ENCODE results near the gene HEXIM2.
"Not testable (repeated sequence)": the region's sequence is repeated elsewhere in the genome, so short reads cannot be mapped to it uniquely, and the experiment has no call there.

HEXIM2 gene, protein sequence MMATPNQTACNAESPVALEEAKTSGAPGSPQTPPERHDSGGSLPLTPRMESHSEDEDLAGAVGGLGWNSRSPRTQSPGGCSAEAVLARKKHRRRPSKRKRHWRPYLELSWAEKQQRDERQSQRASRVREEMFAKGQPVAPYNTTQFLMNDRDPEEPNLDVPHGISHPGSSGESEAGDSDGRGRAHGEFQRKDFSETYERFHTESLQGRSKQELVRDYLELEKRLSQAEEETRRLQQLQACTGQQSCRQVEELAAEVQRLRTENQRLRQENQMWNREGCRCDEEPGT

DNA sequence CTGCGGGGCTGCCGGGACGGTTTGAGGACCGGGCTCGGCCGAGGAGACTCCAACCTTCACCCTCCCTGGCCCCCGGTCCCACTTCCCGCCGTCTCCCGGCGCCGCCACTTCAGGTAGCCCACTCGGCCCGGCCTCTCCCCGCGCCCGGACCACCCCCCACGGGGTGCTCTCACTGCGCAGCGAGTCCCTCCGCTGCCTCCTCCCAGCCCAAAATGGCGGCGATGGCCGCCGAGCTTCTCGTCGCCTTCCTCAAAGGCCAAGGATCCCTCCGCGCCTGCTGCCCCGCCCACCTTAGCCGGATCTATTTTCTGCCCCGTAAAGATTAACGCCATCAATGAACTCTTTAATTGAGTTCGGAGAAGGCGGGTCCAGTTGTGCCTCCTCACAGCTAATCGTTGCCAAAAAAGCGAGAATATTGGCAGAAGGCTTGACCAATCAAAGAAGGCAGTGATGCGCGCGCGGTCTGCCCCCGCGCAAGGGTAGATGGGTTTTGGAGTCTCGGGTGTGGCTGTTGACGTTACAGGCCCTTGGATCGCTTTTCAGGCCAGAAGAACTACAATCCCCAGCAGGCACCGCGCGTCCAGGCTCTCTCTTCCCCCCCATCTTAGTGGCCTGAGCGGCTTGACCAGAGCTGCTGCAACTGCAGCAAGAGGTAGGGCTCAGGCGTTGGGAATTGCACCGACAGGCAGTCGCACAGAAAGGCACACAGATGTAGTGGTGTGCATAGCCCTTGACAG is at the start of gene HEXIM2:
Gene HEXIM2 (plus strand): TSS at position 588 of the 737 bp plus-strand sequence. CDS start 919 bp downstream, outside the sequence.
- DNase-seq (ENCODE audit: extremely low read depth in 1 of 2, low read depth in 1 of 2): peak; percentile 89 to 97

DNA sequence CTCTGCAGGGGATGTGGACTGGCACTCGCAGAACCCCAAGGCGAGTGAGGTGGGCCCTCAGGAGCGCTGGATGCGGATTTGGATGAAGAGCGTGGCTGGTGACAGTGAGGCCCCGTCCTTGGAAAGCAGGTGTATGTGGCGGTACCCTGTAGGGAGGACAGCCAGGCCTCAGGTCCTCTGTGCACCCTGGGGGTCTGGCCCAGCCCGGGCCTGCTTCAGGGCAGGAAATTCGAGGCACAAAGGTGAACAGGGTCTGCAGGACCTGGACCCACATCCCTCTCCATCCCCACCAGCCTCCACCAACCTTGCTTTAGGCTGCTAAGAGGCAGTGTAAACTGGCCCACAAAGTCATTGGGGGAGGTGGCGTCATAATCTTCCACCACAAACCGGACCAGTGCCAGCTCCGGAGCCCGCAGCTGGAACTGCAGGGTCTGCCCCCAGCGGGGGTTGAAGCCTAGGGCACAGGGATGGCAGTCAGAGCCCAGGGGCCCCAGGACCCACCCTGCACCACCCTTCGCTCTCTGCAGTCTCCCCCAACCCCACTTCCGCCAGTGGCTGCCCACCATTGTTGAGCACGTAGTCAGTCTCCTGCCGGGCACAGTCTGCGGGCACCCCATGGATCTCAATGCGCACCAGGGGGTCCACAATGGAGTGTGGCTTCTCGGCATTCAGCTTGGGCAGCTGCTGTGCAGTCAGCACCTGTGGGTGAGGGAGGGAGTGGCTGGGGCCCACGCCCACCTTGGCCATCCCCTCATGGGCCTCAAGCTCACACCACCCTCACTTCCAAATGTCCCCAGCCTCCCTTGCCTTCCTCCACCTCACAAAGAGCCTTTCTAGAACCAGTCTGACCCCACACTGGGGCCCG is 48.9 kb upstream of the HEXIM2 start:
- DNase-seq (ENCODE audit: extremely low read depth in 1 of 2, low read depth in 1 of 2): no peak

DNA sequence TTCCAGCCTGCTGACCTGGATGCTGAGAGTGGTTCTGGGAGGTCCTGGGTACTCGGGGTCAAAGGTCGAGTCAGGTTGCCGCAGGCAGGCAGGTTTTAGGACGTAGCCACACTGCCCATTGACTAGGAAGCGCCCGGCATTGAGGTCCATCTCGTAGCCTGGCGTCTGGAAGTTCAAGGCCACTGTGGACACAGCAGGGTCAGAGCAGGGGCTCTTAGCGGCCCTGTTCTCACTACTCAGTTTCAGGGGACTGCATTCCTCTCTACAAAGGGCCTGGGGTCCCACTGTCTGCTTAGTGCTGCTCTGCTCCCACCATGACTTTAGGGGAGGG is 48.3 kb upstream of the HEXIM2 start:
- DNase-seq (ENCODE audit: extremely low read depth in 1 of 2, low read depth in 1 of 2): no peak

DNA sequence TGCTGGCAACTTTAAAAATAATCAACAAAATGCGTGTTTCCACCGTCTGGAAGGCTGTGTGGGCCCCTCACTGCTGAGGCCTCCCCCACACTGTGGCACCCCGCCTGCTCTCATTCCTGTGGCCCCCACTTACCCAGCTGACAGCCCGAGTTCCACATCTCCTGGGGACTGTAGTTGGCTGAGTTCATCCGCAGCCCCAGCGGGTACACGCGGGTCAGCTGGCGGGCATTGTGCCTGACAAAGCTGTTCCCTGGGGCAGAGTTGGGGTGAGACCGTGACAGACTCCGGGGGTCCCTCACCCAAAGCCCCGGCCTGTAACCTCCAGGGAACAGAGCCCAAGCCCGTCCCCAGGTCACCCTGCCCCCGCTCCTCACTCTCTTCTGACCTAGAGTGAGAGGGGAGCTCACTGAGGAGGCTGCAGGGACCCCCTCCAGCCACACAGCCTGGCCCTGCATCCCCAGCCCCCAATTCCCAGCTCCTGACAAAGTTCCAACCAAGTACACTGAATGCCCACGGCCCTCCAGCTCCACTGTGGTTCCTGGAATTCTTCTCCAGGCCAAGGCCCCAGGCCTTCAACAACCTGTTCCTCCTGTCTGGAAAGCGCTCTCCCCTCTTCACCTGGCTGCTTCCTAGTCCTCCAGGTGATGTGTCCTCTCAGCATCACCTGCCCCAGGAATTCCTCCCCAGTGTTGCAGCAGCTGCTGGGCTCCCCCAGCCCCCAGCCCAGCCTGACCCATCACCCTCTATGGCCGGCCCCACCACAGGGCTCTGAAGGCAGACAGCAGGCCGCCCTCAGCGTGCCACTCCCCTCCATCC is 47.4 kb upstream of the HEXIM2 start:
- no peak for DNase-seq (ENCODE audit: extremely low read depth in 1 of 2, low read depth in 1 of 2)

DNA sequence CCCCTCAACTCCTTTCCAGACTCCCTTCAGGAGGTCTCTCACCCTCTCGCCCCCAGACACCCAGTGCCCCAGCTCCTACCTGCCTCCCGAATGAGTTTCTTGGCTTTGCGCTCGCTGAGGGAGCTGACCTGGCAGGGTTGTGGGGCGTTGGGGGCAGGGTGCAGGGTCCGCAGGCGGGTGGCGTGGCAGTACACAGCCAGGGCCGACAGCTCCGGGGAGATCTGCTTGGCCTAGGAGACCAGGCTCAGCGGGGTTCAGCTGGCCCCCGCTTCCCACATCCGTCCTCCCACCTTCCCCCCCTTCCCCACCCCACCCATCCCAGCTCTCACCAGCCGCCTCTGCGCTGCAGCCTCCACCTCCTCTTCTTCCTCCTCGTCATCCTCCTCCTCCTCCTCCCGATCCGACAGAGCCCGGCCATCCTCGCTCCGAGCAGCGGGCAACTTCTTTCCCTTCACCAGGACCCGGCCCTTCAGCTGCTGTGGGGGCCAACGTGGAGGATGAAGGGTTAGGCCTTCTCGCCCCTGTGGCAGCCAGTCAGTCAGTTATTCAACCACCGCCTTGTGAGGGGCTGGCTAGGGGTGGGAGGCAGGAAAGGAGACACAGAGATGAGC is 46.6 kb upstream of the HEXIM2 start:
- DNase-seq (ENCODE audit: extremely low read depth in 1 of 2, low read depth in 1 of 2): no peak

DNA sequence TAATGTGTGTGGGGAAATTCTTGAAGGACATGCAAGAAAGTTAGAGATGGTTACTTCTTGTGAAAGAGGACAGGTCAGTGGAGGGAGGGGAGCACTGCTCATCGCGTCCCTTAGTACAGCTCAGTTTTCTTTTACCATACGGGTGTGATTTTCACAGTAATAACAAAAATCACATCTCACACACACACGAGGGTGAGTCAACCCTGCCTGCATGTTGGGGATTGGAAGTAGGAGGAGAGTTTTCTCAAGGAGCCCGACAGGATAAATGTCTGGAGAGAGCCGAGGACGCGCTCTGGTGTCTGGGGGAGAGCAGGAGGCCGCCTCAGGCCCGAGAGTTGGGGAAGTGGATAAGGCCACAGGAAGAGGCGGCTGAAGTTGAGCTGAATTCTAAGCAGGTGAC is 45.8 kb upstream of the HEXIM2 start:
- no peak for DNase-seq (ENCODE audit: extremely low read depth in 1 of 2, low read depth in 1 of 2)

DNA sequence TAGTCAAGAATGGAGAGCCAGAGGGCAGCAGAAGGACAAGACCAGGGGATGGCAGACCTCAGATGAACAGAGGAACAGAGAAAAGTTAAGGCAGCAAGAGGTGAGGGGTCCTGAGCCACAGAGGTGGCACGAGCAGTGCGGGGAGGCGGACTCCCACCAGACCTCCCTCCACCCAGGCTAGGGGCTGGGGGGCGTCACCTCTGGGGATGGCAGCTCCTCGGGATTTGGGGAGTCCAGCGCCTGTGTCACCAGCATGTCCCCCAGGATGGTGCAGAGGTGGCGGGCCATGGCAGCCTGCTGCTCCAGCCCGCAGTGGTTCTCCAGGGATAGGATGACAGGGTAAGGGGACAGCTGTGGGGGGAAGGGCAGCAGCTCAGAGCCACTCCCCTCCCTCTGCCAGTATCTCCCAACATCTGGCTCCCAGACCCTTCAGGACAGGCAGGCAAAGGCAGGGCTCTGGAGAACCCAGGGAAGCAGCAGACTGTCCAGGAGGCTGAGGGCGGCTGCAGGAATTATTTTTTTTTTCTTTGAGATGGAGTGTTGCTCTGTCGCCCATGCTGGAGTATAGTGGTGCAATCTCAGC is 45.1 kb upstream of the HEXIM2 start:
- DNase-seq (ENCODE audit: extremely low read depth in 1 of 2, low read depth in 1 of 2): no peak

DNA sequence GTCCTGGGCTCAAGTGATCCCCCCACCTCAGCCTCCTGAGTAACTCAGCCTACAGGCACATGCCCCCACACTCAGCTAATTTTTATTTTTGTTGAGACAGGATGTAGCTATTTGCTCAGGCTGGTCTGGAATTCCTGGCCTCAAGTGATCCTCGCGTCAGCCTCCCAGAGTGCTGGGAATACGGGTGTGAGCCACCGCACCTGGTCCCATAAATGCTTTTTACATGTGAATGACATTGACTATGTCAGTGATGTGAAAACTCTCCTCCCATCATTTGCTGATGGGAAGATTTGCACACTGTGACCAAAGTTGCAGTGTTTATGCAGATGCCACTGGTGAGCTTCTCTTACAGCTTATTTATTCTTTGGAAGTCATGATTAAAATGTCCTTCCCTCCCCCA is 44.3 kb upstream of the HEXIM2 start:
- DNase-seq (ENCODE audit: extremely low read depth in 1 of 2, low read depth in 1 of 2): no peak

DNA sequence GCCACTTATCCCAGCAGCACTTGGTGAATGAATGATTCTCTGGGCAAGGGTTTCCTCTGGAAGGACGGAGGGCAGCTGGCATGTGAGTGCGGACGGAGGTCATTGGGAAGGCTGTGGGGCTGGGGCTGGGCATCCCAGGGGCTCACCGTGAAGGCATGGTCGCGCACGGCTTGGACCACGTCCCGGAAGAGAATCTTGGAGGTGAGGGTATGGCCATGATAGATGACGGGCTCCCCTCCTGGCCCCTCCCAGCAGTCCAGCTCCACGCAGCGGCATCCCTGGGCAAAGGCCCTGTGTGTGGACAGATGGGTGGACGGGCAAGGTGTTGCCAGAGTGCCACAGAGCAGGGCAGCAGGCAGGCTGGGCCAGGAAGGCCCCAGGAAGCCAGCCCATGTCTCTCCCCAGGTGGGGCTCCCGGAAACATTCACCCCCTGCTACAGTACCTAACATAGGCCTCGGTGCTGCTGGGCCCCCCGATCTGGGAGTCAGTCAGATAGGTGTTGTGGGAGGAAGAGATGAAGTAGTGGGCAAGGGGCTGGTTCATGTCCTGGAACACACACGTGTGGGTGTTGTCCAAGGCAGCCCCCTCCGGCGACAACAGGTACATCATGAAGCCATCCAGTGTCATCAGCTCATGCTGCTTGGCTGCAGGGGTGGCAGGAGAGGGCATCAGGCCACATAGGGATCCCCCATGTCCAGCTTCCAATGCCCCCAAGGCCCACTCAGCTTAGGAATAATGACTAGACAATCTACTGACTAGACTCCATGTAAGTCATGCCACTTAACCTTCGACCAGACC is 43.6 kb upstream of the HEXIM2 start:
- no peak for DNase-seq (ENCODE audit: extremely low read depth in 1 of 2, low read depth in 1 of 2)

DNA sequence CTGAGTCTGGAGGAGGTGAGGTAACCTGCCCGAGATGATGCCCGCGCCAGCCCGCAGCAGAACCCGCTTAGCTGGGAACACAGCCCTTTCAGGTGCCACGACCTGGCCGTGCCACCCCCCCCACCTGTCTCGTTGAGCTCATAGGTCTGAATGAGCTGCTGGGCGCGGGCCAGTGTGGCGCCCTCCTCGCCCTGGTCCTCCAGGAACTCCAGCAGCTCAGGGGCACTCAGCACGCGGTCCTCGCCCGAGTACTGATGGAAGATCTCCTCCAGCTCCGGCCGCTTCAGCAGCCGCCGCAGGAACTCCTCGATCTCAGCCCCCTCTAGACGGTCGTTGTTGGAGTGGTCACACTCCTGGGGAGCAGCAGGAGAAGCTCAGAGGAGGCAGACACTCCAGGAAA is 43.0 kb upstream of the HEXIM2 start:
- no peak for DNase-seq (ENCODE audit: extremely low read depth in 1 of 2, low read depth in 1 of 2)

DNA sequence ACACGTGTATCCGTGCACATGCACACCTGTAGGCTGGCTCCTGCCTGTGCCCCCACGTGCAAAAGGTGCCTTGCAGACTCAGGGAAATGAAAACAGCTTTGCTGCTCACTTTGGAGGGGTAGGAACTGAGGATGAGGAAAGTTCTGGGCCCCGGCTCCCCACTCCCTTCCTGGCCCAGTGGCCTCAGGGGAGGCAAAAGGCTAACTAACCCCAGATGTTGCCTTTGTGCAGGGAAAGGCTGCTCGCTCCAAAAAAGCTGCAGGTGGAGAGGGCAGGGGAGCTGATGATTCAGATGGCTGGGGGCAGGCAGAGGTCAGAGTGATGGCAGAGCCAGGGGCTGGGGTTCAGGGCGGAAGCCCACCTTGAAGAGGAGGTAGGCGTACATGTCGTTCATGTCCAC is 41.7 kb upstream of the HEXIM2 start:
- DNase-seq (ENCODE audit: extremely low read depth in 1 of 2, low read depth in 1 of 2): no peak

DNA sequence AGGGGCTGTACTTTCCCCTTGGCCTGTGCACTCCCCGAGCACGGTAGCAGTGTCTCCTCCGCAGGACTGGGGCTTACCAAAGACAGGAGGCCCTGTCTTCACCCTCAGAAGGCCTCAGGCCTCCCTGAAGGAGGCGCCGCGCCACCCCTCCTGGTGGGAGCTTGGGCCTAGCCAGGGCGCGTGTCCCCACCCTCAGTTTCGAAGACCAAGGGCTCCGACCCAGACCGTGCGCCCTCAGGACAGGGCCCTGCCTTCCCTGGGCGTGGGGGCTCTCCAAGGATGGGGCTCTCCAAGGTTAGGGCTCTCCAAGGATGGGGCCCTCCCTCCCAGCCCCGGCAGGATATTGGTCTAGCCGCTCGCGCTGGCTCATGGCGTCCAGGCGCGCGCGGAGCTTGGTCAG is 41.1 kb upstream of the HEXIM2 start:
- DNase-seq (ENCODE audit: extremely low read depth in 1 of 2, low read depth in 1 of 2): no peak

DNA sequence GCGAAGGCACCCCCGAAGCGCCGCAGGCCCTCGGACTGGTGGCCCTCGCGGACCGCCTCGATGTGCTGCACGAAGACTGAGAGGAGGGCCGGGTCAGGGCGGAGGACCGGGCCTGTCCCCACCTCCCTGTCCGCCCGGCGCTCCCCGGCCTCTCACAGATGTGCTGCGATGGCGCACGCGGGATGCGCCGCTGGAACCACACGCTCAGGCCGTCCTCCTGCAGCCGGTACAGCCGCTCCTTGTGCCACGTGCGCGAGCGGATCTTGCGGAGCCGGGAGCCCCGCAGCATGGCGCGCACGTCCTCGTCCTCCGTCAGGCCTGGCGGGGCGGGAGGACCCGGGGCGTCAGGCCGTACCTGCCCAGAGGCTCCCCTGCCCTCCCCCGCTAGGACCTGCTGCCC is 40.6 kb upstream of the HEXIM2 start:
- DNase-seq (ENCODE audit: extremely low read depth in 1 of 2, low read depth in 1 of 2): no peak

DNA sequence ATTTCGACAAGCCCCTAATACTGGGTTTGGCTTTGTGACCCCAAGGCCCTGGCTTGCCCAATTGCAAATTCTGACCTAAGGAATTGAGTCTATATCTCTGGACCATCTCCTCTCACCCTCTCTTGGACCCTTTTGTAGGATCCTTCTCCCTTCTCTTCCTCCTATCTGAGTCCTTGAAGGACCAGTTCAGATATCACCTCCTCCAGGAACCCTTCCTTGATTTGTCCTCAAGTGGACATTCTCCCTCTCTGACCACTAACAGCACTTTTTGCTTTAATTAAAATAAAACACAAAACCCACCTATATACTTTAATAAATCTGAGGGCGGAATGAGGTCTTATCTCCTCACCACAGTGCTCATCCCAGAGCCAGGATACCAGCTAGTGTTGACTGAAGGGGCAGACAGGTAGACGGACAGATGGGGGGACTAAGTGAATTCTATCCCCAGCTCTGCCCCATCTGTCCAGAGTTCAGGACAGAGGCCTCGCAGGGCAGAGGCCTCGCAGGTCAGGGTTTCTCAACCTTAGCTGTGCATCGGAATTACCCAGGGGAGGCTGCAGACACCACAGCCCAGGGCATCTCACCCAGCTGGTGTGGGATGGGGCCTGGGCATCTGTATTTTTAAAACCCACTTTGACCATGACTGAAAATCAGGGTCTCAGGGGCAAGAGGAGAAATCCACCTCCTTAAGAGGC is 38.5 kb upstream of the HEXIM2 start:
- no peak for DNase-seq (ENCODE audit: extremely low read depth in 1 of 2, low read depth in 1 of 2)

DNA sequence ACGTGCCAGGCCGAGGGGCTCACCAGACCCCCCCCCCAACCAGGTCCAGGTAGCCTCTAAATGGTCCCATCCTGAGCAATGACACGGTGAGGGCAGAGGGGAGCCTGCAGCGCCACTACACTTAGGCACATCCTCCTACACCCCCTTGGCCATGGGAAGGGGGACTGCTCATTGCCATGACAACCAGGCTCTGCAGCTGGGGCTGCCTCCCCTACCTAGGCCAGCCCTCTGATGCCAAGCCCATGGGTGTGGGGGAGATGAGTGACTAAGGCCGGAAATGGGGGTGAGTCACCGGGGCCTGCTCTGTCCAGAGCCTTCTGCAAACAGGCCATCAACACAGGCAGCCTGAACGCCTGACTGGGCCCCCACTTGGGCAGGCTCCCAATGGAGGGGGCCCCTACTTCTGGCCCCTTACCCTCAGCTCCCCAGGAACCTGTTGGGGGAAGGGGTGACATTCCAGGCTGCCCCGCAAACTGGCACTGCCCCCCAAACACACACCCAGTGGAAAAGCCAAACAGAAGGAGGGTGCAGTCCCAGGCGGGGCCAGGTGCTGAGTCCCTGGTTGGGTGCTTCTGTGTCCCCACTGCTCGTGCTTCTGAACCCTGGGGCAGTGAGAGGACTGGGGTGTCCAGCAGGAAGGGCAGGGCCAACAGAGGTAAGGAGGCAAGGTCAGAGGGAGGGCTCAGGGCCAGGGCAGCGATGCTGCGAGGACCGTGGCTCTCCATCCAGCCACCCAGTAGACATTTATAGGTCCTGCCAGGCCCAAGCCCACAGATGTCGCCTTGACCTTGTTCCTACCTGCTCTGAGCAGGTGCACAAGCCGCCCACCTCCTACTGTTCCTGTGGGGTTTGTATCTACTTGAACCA is 37.5 kb upstream of the HEXIM2 start:
- DNase-seq (ENCODE audit: extremely low read depth in 1 of 2, low read depth in 1 of 2): no peak

DNA sequence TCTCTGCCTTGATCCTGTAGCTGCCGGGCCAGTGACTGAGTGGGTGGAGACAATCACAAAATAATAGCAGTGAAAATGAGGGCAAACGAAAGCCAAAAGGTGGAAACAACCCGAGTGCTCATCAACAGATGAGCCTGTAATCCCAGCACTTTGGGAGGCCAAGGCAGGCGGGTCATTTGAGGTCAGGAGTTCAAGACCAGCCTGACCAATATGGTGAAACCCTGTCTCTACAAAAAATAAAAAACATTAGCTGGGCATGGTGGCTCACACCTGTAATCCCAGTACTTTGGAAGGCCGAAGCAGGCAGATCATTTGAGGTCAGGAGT is 36.9 kb upstream of the HEXIM2 start:
- not testable (repeated sequence) for DNase-seq (ENCODE audit: extremely low read depth in 1 of 2, low read depth in 1 of 2)

DNA sequence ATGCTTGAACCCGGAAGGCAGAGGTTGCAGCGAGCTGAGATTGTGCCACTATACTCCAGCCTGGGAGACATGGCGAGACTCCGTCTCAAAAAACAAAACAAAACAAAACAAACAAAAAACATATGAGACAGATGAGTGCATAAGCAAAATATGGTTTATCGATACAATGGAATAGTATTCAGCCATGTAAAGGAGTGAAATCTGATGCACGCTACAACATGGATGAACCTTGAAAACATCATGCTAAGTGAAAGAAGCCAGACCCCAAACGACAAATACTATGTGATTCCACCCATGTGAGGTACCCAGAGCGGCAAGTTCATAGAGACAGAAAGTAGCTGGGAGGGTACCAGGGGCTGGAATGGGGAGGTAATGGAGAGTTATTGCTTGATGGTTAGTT is 36.2 kb upstream of the HEXIM2 start:
- no peak for DNase-seq (ENCODE audit: extremely low read depth in 1 of 2, low read depth in 1 of 2)

DNA sequence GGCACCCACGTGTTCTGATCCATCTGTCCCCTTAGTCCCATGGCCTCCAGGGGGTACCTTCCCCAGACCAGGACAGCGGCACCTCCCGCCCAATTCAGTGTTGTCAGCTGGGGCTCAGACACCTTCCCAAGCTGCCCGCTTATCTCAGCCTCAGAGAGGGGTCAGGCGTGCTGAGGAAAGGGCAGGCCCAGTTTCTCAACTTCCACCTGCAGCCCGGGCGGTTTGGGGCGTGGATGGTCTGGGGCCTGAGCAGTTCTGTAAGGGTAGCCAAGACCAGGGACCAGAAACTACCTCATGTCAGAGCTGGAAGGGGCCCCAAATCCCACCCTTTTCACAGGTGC is 34.5 kb upstream of the HEXIM2 start:
- DNase-seq (ENCODE audit: extremely low read depth in 1 of 2, low read depth in 1 of 2): no peak
